ENCODE measurements around the gene KRTAP5-11.
"Not testable (repeated sequence)": the region's sequence is repeated elsewhere in the genome, so short reads cannot be mapped to it uniquely, and the experiment has no call there.

The KRTAP5-11 gene
- 0 to 0.07 reads per million in 2 donors for total RNA-seq

GRCh38 chr11:71582309-71582895 is at the start of gene KRTAP5-11:
Gene KRTAP5-11 (minus strand): TSS chr11:71582875. CDS start chr11:71582837, 38 bp downstream.
- DNase-seq, result no peak

GRCh38 chr11:71631551-71631950 is 48.9 kb upstream of the KRTAP5-11 start:
- not testable (repeated sequence) for DNase-seq

- DNase-seq, result not testable (repeated sequence)
These were observed 47.4 kb upstream of the KRTAP5-11 start for GRCh38 chr11:71630071-71630470.

- not testable (repeated sequence) for DNase-seq
These were observed 46.3 kb upstream of the KRTAP5-11 start for GRCh38 chr11:71628943-71629342.

GRCh38 chr11:71623226-71623625 is 40.6 kb upstream of the KRTAP5-11 start:
- not testable (repeated sequence) for DNase-seq

- not testable (repeated sequence) for DNase-seq
These were observed 39.9 kb upstream of the KRTAP5-11 start for GRCh38 chr11:71622561-71622960.

GRCh38 chr11:71615003-71615402 is 32.3 kb upstream of the KRTAP5-11 start:
- not testable (repeated sequence) for DNase-seq

- not testable (repeated sequence) for DNase-seq
These were observed 31.8 kb upstream of the KRTAP5-11 start for GRCh38 chr11:71614366-71614917.

GRCh38 chr11:71613931-71614330 is 31.3 kb upstream of the KRTAP5-11 start:
- DNase-seq, result not testable (repeated sequence)

GRCh38 chr11:71611218-71611910 is 28.7 kb upstream of the KRTAP5-11 start:
- DNase-seq, result not testable (repeated sequence)

GRCh38 chr11:71608272-71608671 is 25.6 kb upstream of the KRTAP5-11 start:
- DNase-seq, result not testable (repeated sequence)

- DNase-seq, result not testable (repeated sequence)
These were observed 25.0 kb upstream of the KRTAP5-11 start for GRCh38 chr11:71607520-71608216.

- DNase-seq, result not testable (repeated sequence)
These were observed 24.3 kb upstream of the KRTAP5-11 start for GRCh38 chr11:71606853-71607519.

- not testable (repeated sequence) for DNase-seq
These were observed 22.3 kb upstream of the KRTAP5-11 start for GRCh38 chr11:71604798-71605488.

- not testable (repeated sequence) for DNase-seq
These were observed 20.5 kb upstream of the KRTAP5-11 start for GRCh38 chr11:71603221-71603620.

GRCh38 chr11:71589546-71589920 is 6.9 kb upstream of the KRTAP5-11 start:
- not testable (repeated sequence) for DNase-seq

- not testable (repeated sequence) for DNase-seq
These were observed 6.3 kb upstream of the KRTAP5-11 start for GRCh38 chr11:71588822-71589545.

GRCh38 chr11:71588314-71588713 is 5.6 kb upstream of the KRTAP5-11 start:
- DNase-seq, result not testable (repeated sequence)

GRCh38 chr11:71585673-71586072 is 3.0 kb upstream of the KRTAP5-11 start:
- not testable (repeated sequence) for DNase-seq

GRCh38 chr11:71582969-71583368 is 294 bp upstream of the KRTAP5-11 start:
- not testable (repeated sequence) for DNase-seq

GRCh38 chr11:71581826-71582225 is 849 bp downstream of the KRTAP5-11 start:
- no peak for DNase-seq

All from T-helper 9 cell (primary cell).